Skeletal muscle cell (primary cell): Measurements from ENCODE around the gene UNC50.
A peak's percentile ranks its signal among the peaks of the same experiment; 100 is the strongest.

Source experiments
- DNase-seq: peaks from one replicate; pipeline ENCODE4 v3.0.0-alpha.2; 2010; ENCODE audit warnings: low read depth
- H3K4me3 ChIP-seq: 2 replicates; pipeline ENCODE4 v1.5.1; 2011; ENCODE audit warnings: low read depth, mild to moderate bottlenecking, control low read depth, low read length, moderate library complexity

Gene UNC50, protein sequence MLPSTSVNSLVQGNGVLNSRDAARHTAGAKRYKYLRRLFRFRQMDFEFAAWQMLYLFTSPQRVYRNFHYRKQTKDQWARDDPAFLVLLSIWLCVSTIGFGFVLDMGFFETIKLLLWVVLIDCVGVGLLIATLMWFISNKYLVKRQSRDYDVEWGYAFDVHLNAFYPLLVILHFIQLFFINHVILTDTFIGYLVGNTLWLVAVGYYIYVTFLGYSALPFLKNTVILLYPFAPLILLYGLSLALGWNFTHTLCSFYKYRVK

GRCh38 chr2:98608116-98608961, at the start of gene UNC50, which contains the start of gene COA5:
Gene UNC50, plus strand, starts transcription at chr2:98608589. Its CDS starts 1,171 bp downstream, at chr2:98609760.
Gene COA5, minus strand, starts transcription at chr2:98608512. Its CDS starts 107 bp downstream, at chr2:98608405.
- H3K4me3 ChIP-seq: peak within 1 kb of the TSS; percentile 90
- peak; percentile 70 for DNase-seq

DNA sequence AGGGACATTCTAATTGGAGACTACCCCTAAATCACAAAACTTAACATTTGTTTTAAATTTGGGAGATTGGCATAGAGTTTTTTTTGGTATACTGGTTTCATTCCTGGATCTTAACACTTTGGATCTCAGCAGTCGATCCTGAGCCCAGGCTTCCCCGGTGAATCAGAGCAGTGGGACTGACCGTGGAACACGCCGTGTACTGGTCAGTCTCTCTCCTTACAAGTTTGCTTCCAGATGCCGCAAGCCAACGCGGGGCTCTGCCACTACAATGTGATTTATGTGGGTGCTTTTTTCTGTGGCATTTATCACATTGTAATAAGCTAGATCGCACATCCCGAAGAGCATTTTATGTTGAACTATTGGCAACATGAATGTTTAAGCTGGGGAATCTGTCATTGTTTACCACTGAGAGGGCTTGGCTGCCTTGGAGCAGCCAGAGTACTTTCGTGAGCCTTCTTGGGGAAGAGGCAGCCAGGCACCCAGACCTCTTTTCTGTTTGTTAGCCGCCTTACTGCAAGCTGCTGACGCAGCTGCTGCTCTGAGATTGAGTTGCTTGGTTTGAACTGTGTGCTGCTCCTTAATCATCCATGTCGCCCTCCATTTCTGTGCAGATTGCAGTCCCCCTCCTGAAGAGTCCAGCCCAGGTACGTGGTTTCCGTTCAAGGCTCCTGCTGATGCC, 49.4 kb upstream of the UNC50 start:
- no peak for DNase-seq

GRCh38 chr2:98559581-98559980, 48.8 kb upstream of the UNC50 start:
- no peak overlapping the region for H3K4me3 ChIP-seq

More for the DNA sequence above, 49.4 kb upstream of the UNC50 start:
- no peak overlapping the region for H3K4me3 ChIP-seq

DNA sequence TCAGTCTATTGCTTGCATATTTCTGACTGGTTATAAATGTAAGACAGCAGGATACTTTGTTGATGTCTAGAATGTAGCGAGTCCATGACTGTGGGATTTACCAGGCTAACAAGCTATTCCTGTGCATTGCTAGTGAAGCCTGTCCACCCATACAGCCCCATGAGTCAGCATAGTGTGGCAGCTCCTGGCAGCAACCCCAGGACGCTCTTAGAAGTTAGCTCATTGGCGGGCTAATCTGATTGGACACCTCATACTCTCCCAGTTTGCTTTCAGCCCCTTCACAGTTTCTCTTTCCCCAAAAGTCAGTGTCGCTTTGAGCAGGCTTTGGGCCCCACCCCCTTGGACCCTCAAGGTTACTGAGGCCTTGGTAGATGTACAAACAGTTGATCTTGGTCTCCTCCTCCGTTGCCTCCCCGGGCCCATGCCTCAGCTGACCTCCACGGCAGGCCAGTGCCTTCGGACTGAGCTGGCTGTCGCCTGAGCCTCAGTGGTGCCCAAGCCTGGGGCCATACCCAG, 48.1 kb upstream of the UNC50 start:
- H3K4me3 ChIP-seq: no peak overlapping the region
- peak; percentile 83 for DNase-seq

More at GRCh38 chr2:98559581-98559980, 48.8 kb upstream of the UNC50 start:
- no peak for DNase-seq

DNA sequence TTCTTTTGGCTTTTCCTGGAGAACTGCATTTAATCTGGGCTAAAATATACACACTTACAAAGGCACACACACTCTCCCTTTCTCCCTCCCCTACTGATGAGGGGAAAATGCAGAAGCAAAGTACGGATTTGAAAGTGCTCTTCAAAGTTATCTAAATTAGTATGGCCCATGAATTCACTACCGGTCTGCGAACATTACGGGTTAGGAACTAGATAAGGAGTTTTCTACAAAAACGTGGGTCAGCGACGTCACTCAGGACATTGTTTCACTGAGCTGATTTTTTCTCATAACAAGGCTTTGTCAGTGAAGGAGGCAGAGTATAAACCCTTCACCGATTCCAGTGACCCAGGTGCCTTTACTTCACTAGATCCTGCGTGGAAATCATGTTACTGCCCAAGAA, 47.4 kb upstream of the UNC50 start:
- DNase-seq: no peak
- no peak overlapping the region for H3K4me3 ChIP-seq

GRCh38 chr2:98561902-98562695, 46.3 kb upstream of the UNC50 start:
- H3K4me3 ChIP-seq: no peak overlapping the region
- DNase-seq: no peak

GRCh38 chr2:98563394-98563793, 45.0 kb upstream of the UNC50 start:
- no peak for DNase-seq
- no peak overlapping the region for H3K4me3 ChIP-seq

DNA sequence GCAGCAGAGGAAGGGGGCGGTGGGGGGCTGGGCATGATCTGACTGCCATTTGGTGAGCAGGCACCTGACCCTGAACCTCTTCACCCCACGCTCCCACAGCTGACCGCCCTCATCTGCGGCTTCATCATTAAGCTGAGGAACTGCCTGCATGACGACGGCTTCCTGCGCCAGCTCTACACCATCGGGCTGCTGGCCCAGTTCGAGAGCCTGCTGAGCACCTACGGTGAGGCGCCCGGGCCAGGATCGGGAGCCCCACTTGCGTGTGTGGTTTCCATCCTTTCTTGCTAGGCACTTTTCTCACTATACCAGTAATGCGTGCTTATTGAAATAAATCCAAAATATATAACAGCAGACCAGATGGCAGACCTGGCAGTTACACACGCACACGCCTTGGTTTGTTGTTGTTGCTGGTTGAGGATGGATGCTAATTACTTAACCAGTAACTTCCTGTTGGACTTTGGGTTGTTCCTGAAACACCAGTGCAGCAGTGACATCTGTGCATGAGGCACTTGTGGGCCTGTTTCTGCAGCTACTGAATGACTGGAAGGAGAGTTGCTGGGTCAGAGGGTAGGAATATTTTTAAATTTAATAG, 43.8 kb upstream of the UNC50 start:
- no peak for DNase-seq
- H3K4me3 ChIP-seq: no peak overlapping the region

DNA sequence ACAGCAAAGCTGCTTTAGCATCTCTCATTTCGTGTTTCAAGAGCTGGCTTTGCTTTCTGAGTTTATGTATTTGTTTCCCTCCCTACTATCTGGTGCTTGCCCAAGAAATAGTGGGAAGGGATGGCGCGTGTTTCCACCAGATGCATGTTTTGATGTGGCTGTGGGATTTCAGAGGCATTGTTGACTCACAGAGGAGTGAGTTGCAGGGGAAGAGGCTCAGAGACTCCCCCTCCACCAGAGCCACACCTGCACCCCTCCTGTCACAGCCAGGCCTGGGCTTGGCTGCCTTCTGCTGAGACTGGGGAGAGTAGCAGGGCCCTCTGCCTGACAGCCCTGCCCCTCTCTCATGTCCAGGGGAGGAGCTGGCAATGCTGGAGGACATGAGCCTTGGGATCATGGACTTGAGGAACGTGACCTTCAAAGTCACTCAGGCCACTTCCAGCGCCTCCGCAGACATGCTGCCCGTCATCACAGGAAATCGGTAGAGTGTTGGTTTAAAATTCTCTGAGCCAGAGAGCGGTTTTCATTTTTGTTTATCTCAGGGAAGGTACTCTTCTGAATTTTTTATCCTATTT, 43.0 kb upstream of the UNC50 start:
- DNase-seq: no peak
- no peak overlapping the region for H3K4me3 ChIP-seq

DNA sequence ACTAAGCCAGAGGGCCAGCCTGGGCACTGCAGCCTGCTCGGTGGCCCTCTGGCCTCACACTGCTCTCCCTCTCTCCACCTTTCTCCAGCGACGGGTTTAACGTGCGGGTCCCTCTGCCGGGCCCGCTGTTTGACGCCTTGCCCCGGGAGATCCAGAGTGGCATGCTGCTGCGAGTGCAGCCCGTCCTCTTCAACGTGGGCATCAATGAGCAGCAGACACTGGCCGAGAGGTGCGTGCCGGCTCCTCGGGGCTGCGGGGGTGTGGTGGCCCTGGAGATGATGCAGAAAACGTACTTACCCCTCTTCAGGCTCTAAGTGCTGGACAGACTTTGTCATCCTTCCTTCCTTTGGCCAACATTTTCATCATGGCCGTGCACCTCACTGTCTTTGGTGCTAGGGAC, 42.4 kb upstream of the UNC50 start:
- no peak for DNase-seq
- no peak overlapping the region for H3K4me3 ChIP-seq

GRCh38 chr2:98568161-98568956, 40.0 kb upstream of the UNC50 start:
- DNase-seq: no peak
- H3K4me3 ChIP-seq: no peak overlapping the region

GRCh38 chr2:98569197-98569793, 39.1 kb upstream of the UNC50 start:
- no peak for DNase-seq

GRCh38 chr2:98569915-98570314, 38.5 kb upstream of the UNC50 start:
- DNase-seq: no peak
- no peak overlapping the region for H3K4me3 ChIP-seq

More at GRCh38 chr2:98569197-98569793, 39.1 kb upstream of the UNC50 start:
- no peak overlapping the region for H3K4me3 ChIP-seq

- H3K4me3 ChIP-seq: no peak overlapping the region
- no peak for DNase-seq
Measured at GRCh38 chr2:98570356-98570755, 38.0 kb upstream of the UNC50 start.

DNA sequence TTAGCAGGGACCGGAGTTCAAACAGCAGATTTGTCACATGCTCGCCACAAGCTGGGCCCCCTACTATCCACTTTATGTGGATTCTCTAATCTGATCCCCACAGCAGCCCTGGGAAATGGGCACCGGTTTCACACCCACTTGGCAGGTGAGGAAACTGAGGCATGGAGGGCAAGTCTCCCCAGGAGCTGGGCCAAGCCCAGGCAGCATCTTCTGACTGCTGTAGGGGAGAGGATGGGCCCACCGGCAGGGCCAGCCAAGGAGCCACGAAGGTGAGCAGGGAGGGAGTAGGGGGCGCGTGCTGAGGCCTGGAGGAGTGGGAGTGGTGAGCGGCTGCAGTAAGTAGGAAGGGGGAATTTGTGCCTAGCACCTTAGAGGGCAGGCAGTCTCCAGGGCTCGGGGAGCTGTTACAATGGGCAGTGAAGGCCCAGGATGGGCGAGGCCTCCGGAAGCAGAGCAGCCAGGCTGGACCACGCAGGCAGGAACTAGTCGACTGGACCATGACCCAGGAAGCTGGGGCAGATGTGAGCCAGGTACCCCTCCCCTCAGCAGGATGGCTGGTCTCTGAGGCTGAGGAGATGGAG, 37.2 kb upstream of the UNC50 start:
- DNase-seq: no peak
- H3K4me3 ChIP-seq: no peak overlapping the region

DNA sequence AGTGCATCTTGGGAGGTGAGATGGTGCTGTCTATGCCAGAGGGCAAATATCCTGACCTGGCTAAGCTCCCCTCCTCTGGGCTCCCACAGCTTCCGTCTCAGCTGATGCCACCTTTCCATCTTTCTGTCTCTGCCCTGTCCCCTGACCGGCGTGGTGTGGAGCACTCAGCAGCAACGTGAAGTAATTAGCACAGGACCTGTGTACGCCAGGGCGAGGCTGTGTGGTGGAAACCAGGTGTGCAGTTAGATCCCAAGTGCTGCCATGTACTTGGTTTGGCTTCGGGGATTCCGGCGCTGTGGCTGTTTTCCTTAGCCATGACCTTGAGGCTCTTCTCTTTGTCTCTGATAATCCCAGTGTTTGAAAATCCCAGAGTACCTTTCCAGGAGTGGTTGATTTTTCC, 36.6 kb upstream of the UNC50 start:
- no peak for DNase-seq
- no peak overlapping the region for H3K4me3 ChIP-seq

DNA sequence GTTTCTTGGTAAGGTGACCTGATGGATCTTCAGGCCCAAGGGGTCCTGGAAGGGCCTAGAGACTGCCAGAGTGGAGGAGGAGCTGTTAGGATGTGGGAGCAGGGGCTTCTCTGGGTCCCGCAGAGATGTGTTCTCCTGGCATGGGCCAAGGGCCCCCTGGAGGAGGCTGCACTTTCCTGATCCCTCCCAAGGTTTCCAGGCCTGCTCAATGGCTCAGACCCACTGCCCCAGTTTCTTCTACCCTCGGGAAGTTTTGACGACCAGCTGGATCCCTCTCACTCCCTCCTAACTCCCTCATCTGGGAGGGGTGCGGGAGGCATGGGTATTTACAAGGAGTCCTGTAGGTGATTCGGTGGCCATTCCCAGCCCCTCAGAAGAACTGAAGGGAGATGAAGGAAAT, 36.2 kb upstream of the UNC50 start:
- H3K4me3 ChIP-seq: no peak overlapping the region
- DNase-seq: no peak
